GM23248 (cell line): ENCODE data around the gene MDH2.

Experiments
- EZH2 ChIP-seq: fragments of 200-600 bp; sonication (generic); IDR thresholded peaks from 2 replicates; pipeline ENCODE4 v1.6.1; 2018; ENCODE audit warnings: antibody characterized with exemption, mild to moderate bottlenecking; ENCODE audit not compliant: insufficient read depth, poor library complexity, severe bottlenecking
- EZH2phosphoT487 ChIP-seq: fragments of 200-600 bp; sonication (generic); IDR thresholded peaks from 2 replicates; pipeline ENCODE4 v1.6.1; 2018; ENCODE audit warnings: antibody characterized with exemption, moderate library complexity, mild to moderate bottlenecking, low read depth; ENCODE audit not compliant: insufficient read depth

DNA sequence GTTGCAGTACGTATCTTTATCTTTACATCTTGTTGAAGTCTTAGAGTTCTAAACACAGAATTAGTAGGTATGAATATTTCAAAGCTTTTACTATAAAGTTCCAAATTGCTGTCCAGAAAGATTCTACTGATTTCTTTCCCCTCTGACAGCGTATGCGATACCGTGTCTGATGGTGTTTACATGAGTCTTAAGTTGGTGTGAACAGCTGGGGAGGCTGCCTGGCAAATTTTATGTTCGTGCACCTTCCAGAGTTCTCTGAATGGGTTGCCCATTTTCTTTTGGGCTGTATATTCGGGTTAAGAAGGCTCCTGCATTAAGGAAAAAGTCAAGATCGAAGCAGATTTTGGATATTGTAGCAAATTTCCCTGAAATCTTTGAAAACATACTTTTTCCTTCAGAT is 8.3 kb downstream of the MDH2 start:
- no peak for TF ChIP-seq EZH2
- no peak for TF ChIP-seq EZH2phosphoT487
